ENCODE measurements around the gene TMX4. TPM values are rescaled to one million over a fixed set of nuclear protein-coding genes. Genes with fewer than 3 reads are reported as not detected.

The TMX4 gene
- total RNA-seq, 1 donor from 2014 or later: 16.0 TPM

- DNase-seq: no peak
Observed at GRCh38 chr20:8012724-8013123, 6.8 kb downstream of the TMX4 start.

DNA sequence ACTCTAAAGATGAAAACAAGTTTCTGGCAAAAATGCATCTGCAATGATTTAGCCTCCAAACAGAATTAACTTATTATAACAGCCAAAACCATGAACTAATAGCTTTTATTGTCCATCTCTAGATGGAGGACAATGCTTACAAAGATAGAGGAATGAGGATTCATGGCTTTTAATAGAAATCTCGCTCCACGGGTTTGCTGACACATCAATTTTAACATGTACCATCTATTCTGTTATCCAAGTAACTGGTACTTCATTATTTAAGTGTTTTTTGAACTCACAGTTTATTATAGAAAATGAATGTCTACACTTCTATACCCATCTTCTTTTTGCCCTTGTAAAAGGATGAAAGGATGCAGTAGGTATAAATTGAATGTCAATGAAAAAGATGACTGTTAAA is 10.8 kb downstream of the TMX4 start:
- DNase-seq: no peak

GRCh38 chr20:8007490-8007889 is 12.1 kb downstream of the TMX4 start:
- DNase-seq: no peak

DNA sequence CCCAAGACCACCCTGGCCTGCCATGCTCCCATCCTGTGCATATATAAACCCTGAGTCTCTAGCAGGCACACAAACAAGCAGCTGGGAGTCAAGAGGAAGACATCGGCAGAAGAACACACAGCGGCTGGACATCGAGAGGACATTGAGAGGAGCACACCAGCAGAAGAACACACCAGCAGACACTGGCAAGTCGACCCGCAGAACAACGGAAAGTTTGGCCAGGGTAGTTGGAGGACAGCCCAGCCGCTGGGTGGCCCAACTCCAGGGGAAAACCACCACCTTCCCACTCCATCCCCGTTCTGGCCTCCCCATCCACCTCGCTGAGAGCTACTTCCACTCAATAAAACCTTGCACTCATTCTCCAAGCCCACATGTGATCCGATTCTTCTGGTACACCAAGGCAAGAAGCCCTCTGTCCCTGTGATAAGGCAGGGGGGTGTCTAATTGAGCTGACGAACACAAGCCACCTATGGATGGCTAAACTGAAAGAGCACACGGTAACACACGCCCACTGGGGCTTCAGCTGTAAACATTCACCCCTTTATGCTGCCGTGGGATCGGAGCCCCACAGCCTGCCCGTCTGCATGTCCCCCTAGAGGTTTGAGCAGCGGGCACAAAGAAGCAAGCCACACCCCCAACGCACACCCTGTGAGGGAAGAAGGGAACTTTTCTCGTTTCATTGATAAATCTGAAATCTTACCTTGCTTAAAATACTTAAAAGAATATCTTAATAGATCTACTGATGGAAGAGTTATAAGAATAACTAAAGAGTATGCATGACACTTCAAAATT is 13.8 kb downstream of the TMX4 start:
- no peak for DNase-seq

GRCh38 chr20:8005033-8005432 is 14.5 kb downstream of the TMX4 start:
- no peak for DNase-seq

DNA sequence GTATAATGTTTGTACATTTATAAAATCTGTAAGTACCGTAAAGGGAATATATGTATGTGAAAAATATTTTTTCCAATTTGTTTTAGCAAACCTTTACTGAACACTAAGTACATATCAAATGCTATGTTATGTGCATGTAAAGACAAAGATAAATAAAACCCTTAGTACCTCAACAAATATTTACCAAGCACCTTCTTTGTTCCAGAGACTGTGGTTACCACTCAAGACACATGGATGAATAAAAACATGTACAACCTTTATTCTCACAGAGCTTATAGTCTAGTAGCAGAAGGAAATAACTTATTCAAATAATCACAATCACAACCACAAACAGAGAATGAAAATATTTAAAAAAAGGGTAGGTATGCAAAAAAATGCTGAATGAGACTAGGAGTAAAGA is 17.5 kb downstream of the TMX4 start:
- DNase-seq: no peak

DNA sequence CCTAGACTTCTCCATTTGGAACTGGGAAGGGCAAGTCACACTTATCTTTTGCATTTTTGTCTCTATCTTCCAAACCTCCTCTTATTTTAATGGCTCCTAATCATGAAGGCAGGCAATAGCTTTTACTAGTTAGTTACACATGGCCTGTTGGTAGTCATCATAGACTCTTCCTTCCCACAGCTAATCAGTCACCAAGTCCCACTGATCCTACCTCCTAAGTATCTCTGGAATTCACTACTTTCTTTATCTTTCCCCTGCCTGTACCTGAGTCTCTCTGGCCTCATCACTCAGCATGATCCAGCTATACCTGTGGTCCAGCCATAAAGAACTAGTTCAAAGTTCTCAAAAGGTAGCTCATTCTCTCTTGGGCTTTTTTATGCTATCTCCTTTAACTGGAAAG is 18.8 kb downstream of the TMX4 start:
- no peak for DNase-seq

DNA sequence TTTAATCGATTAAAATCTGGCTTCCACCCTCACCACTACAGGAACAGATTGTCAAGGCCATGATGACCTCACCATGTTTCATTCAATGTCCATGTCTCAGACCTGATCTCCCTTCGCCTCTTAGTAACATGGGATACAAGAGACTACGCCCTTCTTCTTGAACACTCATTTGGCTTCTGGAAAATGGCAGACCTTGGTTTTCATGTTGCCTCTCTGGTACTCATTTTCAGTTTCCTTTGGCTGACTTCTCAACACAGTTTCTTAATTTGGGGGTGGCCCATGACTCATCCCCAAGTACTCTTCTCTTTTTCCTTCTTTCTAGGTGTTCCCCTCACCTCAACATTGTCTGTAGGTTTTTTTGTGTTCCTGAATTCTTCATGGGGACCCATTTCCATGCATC is 22.7 kb downstream of the TMX4 start:
- DNase-seq: no peak

DNA sequence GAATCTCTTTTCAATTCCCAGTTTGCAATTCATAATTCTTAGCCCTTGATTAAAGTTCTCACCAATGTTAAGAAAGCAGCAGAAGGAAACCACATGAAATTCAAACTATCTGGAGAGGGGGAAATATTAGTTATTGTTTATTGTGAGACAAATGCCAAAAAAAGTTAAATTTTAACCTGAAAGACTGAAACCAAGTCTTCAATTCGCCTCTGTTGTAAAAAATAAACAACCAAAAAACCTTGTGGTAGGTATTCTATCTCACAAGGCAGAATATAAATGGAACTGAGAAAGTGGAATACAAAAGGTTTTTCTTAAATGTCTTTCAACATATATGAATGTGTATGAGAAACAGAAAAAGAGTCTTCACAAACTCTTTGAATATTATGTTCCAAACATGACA is 24.8 kb downstream of the TMX4 start:
- no peak for DNase-seq

GRCh38 chr20:7993703-7994102 is 25.9 kb downstream of the TMX4 start:
- DNase-seq: no peak

GRCh38 chr20:7993238-7993637 is 26.3 kb downstream of the TMX4 start:
- no peak for DNase-seq

GRCh38 chr20:7990385-7990784 is 29.2 kb downstream of the TMX4 start:
- DNase-seq: no peak

DNA sequence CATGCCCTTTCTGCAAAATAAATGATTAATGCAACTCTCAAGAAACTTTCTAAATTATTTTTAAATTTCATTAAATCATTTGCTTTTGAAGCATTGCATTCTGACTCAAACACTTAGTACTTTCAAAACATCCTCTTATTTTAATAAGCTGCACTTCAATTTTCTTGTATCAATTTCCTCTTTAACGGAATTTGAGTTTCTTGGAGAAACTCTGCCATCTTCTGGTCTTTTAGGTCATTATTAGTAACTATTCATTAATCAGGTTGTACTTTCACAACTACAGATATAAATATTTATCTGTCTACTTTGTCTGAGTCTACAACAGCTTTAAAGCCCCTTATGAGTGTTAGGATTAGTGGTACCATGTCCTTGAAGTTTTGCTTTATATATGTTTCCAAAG is 30.2 kb downstream of the TMX4 start:
- DNase-seq: peak; percentile 12

- no peak for DNase-seq
Observed at GRCh38 chr20:7985916-7986315, 33.6 kb downstream of the TMX4 start.

DNA sequence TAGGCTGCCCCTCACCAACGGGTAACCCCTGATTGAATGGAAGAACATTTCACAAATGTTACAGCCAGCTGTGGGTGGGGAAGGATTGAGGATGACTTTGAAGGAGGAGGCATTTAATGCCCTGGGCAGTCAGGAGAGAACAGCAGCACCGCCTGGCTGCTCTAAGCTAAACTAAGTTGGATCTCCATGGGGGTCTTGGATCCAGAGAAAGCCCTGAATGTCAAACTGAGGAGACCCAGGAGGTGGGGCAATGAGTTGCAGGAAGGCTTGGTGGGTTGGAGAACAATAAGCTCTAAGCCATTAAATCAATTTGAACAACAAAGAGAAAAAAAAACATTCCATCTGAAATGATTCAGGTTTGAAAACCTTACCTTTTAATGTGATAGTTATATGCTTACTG is 35.4 kb downstream of the TMX4 start:
- DNase-seq: no peak

GRCh38 chr20:7981374-7981773 is 38.2 kb downstream of the TMX4 start:
- DNase-seq: no peak

GRCh38 chr20:7980332-7981046 is 39.1 kb downstream of the TMX4 start:
- peak; percentile 68 for DNase-seq

DNA sequence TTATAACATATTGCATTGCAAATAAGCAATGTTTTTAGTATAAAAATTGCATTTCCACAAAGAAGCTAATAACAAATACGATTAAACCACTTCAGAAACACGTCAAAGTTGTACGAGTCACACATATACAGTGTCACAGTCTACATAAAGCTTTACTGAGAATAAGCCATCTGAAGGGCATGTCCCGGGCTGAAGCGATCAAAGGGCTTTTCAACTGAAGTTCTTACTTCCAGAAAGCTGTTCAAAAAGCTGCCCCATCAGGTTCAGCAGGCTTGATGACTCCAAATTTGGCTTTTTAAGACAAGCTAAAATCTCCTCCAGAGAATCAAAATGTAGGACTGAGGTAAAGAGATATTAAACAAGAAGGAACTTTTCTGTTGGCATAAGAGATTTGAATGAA is 41.9 kb downstream of the TMX4 start:
- DNase-seq: no peak

GRCh38 chr20:7975851-7976414 is 43.6 kb downstream of the TMX4 start:
- DNase-seq: peak; percentile 28

DNA sequence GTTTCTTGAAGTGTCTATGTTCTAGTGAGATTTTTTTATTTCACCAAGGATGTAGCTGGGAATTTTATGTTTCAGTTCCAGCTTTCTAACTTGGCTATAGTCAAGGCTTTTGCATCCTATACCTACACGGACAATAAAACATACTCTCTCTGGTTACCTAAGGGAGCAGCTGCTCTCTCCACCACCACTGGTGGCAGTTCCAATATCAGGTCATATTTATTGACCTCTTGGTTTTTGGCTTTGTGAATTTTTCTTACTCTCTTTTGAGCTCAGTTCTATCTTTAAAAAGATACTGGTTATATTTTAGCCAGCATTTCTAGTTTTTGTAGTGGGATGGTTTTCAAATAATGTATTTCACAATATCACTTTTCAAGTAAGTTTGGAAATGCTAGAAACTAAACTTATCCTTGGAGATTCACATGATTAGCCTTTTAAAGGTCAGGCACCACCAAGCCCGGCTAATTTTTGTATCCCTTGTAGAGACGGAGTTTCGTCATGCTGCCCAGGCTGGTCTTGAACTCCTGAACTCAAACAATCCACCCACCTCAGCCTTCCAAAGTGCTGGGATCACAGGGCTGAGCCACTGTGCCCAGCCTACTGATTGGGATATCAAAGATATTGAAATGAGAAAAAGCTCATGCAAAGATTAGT is 44.7 kb downstream of the TMX4 start:
- DNase-seq: no peak

- no peak for DNase-seq
Observed at GRCh38 chr20:7971536-7972280, 47.9 kb downstream of the TMX4 start.

DNA sequence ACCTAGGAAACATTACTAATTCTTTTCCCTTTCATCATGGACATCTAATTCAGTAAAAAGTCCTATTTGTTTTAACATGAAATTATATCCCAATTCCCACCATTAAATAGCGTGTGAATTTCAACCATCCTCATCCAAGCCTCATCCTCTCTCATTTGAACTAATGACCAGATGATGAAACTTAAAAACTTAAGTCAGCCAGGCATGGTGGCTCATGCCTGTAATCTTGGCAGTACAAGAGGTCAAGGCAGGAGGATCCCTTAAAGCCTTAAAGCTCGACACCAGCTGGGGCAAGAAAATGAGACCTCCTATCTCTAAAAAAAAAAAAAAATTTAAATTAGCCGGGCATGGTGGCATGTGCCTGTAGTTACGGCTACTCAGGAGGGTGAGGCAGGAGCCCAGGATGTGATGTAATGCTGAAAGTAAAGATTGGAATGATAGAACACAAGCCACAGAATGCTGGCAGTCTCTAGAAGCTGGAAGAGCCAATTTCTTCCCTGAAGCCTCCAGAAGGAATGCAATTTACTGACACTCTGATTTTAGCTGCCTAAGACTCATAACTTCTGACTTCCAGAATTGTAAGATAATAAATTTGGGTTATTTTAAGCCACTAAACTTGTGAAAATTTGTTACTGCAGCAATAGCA is 52.2 kb downstream of the TMX4 start:
- no peak for DNase-seq
